ENCODE measurements around the gene GDA.
"Not testable (repeated sequence)": the region's sequence is repeated elsewhere in the genome, so short reads cannot be mapped to it uniquely, and the experiment has no call there.

Gene GDA

GRCh38 chr9:72211047-72211446, 61.8 kb downstream of the GDA start:
- no peak for DNase-seq

- DNase-seq: no peak
Measured at GRCh38 chr9:72213906-72214305, 64.7 kb downstream of the GDA start.

- no peak for DNase-seq
Measured at GRCh38 chr9:72217306-72217842, 68.1 kb downstream of the GDA start.

GRCh38 chr9:72220589-72220988, 71.3 kb downstream of the GDA start:
- no peak for DNase-seq

GRCh38 chr9:72226146-72226812, 77.0 kb downstream of the GDA start:
- no peak for DNase-seq

GRCh38 chr9:72228282-72228681, 79.0 kb downstream of the GDA start:
- no peak for DNase-seq

GRCh38 chr9:72232778-72233177, 83.5 kb downstream of the GDA start:
- DNase-seq: no peak

- no peak for DNase-seq
Measured at GRCh38 chr9:72247549-72247948, 98.3 kb downstream of the GDA start.

- no peak for DNase-seq
Measured at GRCh38 chr9:72251589-72251988, 102.3 kb downstream of the GDA start.

- DNase-seq: no peak
Measured at GRCh38 chr9:72254901-72255545, 105.8 kb downstream of the GDA start.

- DNase-seq: no peak
Measured at GRCh38 chr9:72255569-72255968, 106.3 kb downstream of the GDA start.

- no peak for DNase-seq
Measured at GRCh38 chr9:72256931-72257330, 107.7 kb downstream of the GDA start.

- no peak for DNase-seq
Measured at GRCh38 chr9:72257814-72258213, 108.6 kb downstream of the GDA start.

GRCh38 chr9:72262063-72262462, 112.8 kb downstream of the GDA start:
- DNase-seq: no peak

GRCh38 chr9:72263572-72263971, 114.3 kb downstream of the GDA start:
- no peak for DNase-seq

GRCh38 chr9:72268961-72269360, 119.7 kb downstream of the GDA start:
- DNase-seq: no peak

- DNase-seq: not testable (repeated sequence)
Measured at GRCh38 chr9:72270359-72270758, 121.1 kb downstream of the GDA start.

GRCh38 chr9:72271613-72272478, 122.6 kb downstream of the GDA start:
- DNase-seq: no peak

GRCh38 chr9:72274441-72274840, 125.2 kb downstream of the GDA start:
- no peak for DNase-seq

GRCh38 chr9:72274916-72275315, 125.7 kb downstream of the GDA start:
- DNase-seq: no peak

GRCh38 chr9:72276429-72276828, 127.2 kb downstream of the GDA start:
- DNase-seq: no peak

GRCh38 chr9:72278959-72279358, 129.7 kb downstream of the GDA start:
- no peak for DNase-seq

- no peak for DNase-seq
Measured at GRCh38 chr9:72280913-72281500, 131.8 kb downstream of the GDA start.
